Ovary (tissue), 9 donors: ENCODE results near the gene PADI1. TPM values are rescaled to one million over a fixed set of nuclear protein-coding genes. Genes with fewer than 3 reads are reported as not detected.

Experiments
- DNase-seq, 5 donors: peaks; one replicate each; pipeline ENCODE4 v3.0.0-alpha.2; 2019 to 2020
- H3K27ac ChIP-seq, 2 donors: fragments of 200-600 bp; one replicate each; pipeline versions ENCODE4 v1.5.1 to v1.8.0; 2019 to 2022
- H3K27me3 ChIP-seq: fragments of 200-600 bp; one replicate; pipeline ENCODE4 v1.8.0; 2022
- H3K36me3 ChIP-seq: fragments of 200-600 bp; sonication (generic); one replicate; pipeline ENCODE4 v1.5.1; 2019
- H3K4me1 ChIP-seq: one replicate; pipeline ENCODE4 v1.8.1; 2013; ENCODE audit warnings: mild to moderate bottlenecking, moderate library complexity; ENCODE audit not compliant: insufficient read depth
- H3K4me3 ChIP-seq: fragments of 200-600 bp; sonication (generic); one replicate; pipeline ENCODE4 v1.5.1; 2017
- H3K9me3 ChIP-seq, 2 donors: fragments of 200-600 bp in 1 of 2; sonication (generic) in 1 of 2; one replicate each; pipeline versions ENCODE4 v1.5.1 to v1.8.1; 2013 to 2019; ENCODE audit warnings: mild to moderate bottlenecking in 1 of 2, moderate library complexity in 1 of 2
- CTCF ChIP-seq, 3 donors: fragments of 450-650 bp in 2 of 3; fragments of 200-600 bp in 1 of 3; IDR thresholded peaks; one replicate each; pipeline versions ENCODE4 v1.5.1 to v1.8.0; 2016 to 2022; ENCODE audit warnings: antibody characterized with exemption in 3 of 3, mild to moderate bottlenecking in 1 of 3
- EP300 ChIP-seq: sonication (generic); formaldehyde crosslinking; IDR thresholded peaks from one replicate; pipeline ENCODE4 v1.6.1; 2017; ENCODE audit warnings: antibody characterized with exemption
- POLR2A ChIP-seq: fragments of 450-650 bp; IDR thresholded peaks from one replicate; pipeline ENCODE4 v1.6.1; 2017; ENCODE audit warnings: antibody characterized with exemption, mild to moderate bottlenecking, moderate library complexity
- WGBS, 3 donors: extraction: QIAGEN DNeasy Blood & Tissue Kit in 1 of 3; methylation state at CpG; one replicate each; pipeline versions ENCODE4 v1.1.5 to v1.1.7; 2013 to 2017; 5-methylcytosine and 5-hydroxymethylcytosine counted together
- intact Hi-C, 4 donors: fragments of 100-400 bp; cut with DNase I; formaldehyde crosslinking; loops; one replicate each; pipeline versions ENCODE4 v1.11.0 to v1.15.1; 2022 to 2023
- polyA plus RNA-seq, 2 donors: library from polyadenylated mRNA; stranded (reverse); fragments of 200-250 nt in 1 of 2; fragments of 350-450 nt in 1 of 2; fragmentation: Illumina TruSeq in 1 of 2; extraction: RNeasy Lipid Tissue Mini Kit (QIAGEN cat#74804) in 1 of 2; gene quantifications; one replicate each; pipeline ENCODE4 v1.2.3, GENCODE V29; 2013 to 2014
- total RNA-seq, 7 donors: library from RNA; depleted of rRNA in 2 of 7; stranded (reverse); fragments of >200 nt in 2 of 7; fragmentation: NEBNext Ultra II Directional in 3 of 7; extraction: Animal tissue kit (Norgen Biotek cat#: 25700) in 3 of 7; gene quantifications; one replicate each; pipeline versions ENCODE4 v1.1.0 to v1.2.4, GENCODE V29; 2016 to 2023
- donor health status: DM: no; HTN: no; CAD: no; lungs with moderate emphysema.
- donor health status: DM: no; HTN: no; CAD: no.
- donor health status: Bipolar disorder and iron deficiency.
- donor health status: DM: yes; HTN: yes; CAD: no.
- donor health status: DM: no; HTN: no; CAD: no.
- donor health status: DM: yes; HTN: yes; CAD: no.

Gene PADI1
- total and polyA plus RNA-seq, 9 donors: 0.07 TPM; not detected in 8

GRCh38 chr1:17188217-17188616 lies 16.7 kb upstream of the PADI1 start:
- Histone ChIP-seq H3K4me1 (no peaks in the 10 kb centered on the region), H3K27ac (no peak overlapping the region), H3K9me3 (no peaks in the 10 kb centered on the region), H3K4me3 (no peak overlapping the region), H3K36me3 (no peaks in the 10 kb centered on the region), H3K27me3 (no peaks in the 10 kb centered on the region)
- intact Hi-C loops: no loop called here
- DNase-seq: no peak
- TF ChIP-seq EP300 (no peak), POLR2A (no peak), CTCF (IDR thresholded peaks at IDR 0.05) (no peak)
- 95 to 98% (median 97%) methylated on average over 2 of the region's 2 CpGs for WGBS, 3 donors

- H3K4me3 ChIP-seq: no peak overlapping the region
- H3K27ac ChIP-seq: no peak overlapping the region
- WGBS, 3 donors: 71 to 92% (median 91%) methylated on average over 10 of the region's 10 CpGs
- no peaks in the 10 kb centered on the region for H3K4me1 ChIP-seq
- no peaks in the 10 kb centered on the region for H3K36me3 ChIP-seq
- H3K27me3 ChIP-seq: no peaks in the 10 kb centered on the region
- TF ChIP-seq POLR2A: no peak
- no peak for TF ChIP-seq EP300
- TF ChIP-seq CTCF (IDR thresholded peaks at IDR 0.05): no peak
- intact Hi-C loops: no loop called here
- H3K9me3 ChIP-seq: no peaks in the 10 kb centered on the region
- no peak for DNase-seq
Observed at GRCh38 chr1:17188889-17189631, 15.9 kb upstream of the PADI1 start.

GRCh38 chr1:17189632-17189990 lies 15.3 kb upstream of the PADI1 start:
- intact Hi-C loops: no loop called here
- no peak for TF ChIP-seq CTCF (IDR thresholded peaks at IDR 0.05)
- TF ChIP-seq EP300: no peak
- no peak for TF ChIP-seq POLR2A
- DNase-seq: no peak
- H3K27ac ChIP-seq: no peak overlapping the region
- WGBS, 3 donors: 62 to 86% (median 74%) methylated on average over 2 of the region's 2 CpGs
- H3K4me1 ChIP-seq: no peaks in the 10 kb centered on the region
- H3K9me3 ChIP-seq: no peaks in the 10 kb centered on the region
- no peaks in the 10 kb centered on the region for H3K27me3 ChIP-seq
- H3K36me3 ChIP-seq: no peaks in the 10 kb centered on the region
- H3K4me3 ChIP-seq: no peak overlapping the region

GRCh38 chr1:17190010-17190995 lies 14.6 kb upstream of the PADI1 start:
- H3K9me3 ChIP-seq: no peaks in the 10 kb centered on the region
- intact Hi-C loops: no loop called here
- no peaks in the 10 kb centered on the region for H3K4me1 ChIP-seq
- peak in 1 of 5 donors; percentile 19 for DNase-seq
- no peak overlapping the region for H3K4me3 ChIP-seq
- H3K27ac ChIP-seq: no peak overlapping the region
- TF ChIP-seq CTCF (IDR thresholded peaks at IDR 0.05) (no peak), POLR2A (no peak), EP300 (no peak)
- no peaks in the 10 kb centered on the region for H3K36me3 ChIP-seq
- WGBS, 3 donors: 73 to 79% (median 74%) methylated on average over 15 of the region's 15 CpGs
- H3K27me3 ChIP-seq: no peaks in the 10 kb centered on the region
